Measurements from ENCODE around the gene JMJD1C.
A peak's percentile ranks its signal among the peaks of the same experiment; 100 is the strongest.
"Not testable (repeated sequence)": the region's sequence is repeated elsewhere in the genome, so short reads cannot be mapped to it uniquely, and the experiment has no call there.

The JMJD1C gene

DNA sequence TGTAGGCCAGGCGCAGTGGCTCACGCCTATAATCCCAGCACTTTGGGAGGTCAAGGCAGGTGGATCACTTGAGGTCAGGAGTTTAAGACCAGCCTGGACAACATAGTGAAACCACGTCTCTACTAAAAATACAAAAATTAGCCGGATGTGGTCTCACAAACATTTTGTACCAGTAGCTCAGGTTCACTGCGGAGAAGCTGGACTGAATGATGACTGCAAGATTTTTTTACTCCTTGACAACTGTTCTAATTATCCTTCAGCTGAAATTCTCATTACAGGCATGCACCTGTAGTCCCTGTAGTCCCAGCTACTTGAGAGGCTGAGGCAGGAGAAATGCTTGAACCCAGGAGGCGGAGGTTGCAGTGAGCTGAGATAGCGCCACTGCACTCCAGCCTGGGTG lies 126.1 kb downstream of the JMJD1C start:
- H3K4ac ChIP-seq (ENCODE audit: low read depth in 1 of 2, low read length in 2 of 2); H3K9me3 ChIP-seq (ENCODE audit: control insufficient read depth, low read length); H2BK120ac ChIP-seq (ENCODE audit: low read depth, low read length); DNase-seq; H3K27me3 ChIP-seq (ENCODE audit: control insufficient read depth in 1 of 2, insufficient read depth in 1 of 2, low read length in 2 of 2); H4K91ac ChIP-seq (ENCODE audit: low read length); H3K14ac ChIP-seq (ENCODE audit: low read length in 2 of 2); H2BK12ac ChIP-seq (ENCODE audit: low read length in 2 of 2); H3K36me3 ChIP-seq (ENCODE audit: control insufficient read depth in 1 of 2, insufficient read depth in 2 of 2, low read depth in 1 of 2, low read length in 2 of 2); H2AK5ac ChIP-seq (ENCODE audit: low read length, severe bottlenecking); H3K23ac ChIP-seq (ENCODE audit: low read length in 2 of 2); H3K4me1 ChIP-seq (ENCODE audit: control insufficient read depth, insufficient read depth, low read depth, low read length); H2BK15ac ChIP-seq (ENCODE audit: low read depth, poor library complexity, severe bottlenecking); H3K4me3 ChIP-seq (ENCODE audit: insufficient read depth in 1 of 2, low read depth in 1 of 2, low read length in 2 of 2); H3K4me2 ChIP-seq (ENCODE audit: low read length, poor library complexity, severe bottlenecking); H4K8ac ChIP-seq (ENCODE audit: low read length); H3K27ac ChIP-seq (ENCODE audit: low read length, poor library complexity, severe bottlenecking); H3K9ac ChIP-seq (ENCODE audit: low read length); H3K18ac ChIP-seq (ENCODE audit: low read depth in 1 of 2, low read length in 2 of 2); H2BK5ac ChIP-seq (ENCODE audit: low read depth, low read length, poor library complexity, severe bottlenecking); H2AFZ ChIP-seq (ENCODE audit: low read depth, low read length): not testable (repeated sequence)
- H3K79me1 ChIP-seq (replicated peaks; ENCODE audit: low read length, poor library complexity, severe bottlenecking): peaks cover 19% of the 10 kb centered on the region
- 96% methylated on average over 6 of the region's 7 CpGs for WGBS

DNA sequence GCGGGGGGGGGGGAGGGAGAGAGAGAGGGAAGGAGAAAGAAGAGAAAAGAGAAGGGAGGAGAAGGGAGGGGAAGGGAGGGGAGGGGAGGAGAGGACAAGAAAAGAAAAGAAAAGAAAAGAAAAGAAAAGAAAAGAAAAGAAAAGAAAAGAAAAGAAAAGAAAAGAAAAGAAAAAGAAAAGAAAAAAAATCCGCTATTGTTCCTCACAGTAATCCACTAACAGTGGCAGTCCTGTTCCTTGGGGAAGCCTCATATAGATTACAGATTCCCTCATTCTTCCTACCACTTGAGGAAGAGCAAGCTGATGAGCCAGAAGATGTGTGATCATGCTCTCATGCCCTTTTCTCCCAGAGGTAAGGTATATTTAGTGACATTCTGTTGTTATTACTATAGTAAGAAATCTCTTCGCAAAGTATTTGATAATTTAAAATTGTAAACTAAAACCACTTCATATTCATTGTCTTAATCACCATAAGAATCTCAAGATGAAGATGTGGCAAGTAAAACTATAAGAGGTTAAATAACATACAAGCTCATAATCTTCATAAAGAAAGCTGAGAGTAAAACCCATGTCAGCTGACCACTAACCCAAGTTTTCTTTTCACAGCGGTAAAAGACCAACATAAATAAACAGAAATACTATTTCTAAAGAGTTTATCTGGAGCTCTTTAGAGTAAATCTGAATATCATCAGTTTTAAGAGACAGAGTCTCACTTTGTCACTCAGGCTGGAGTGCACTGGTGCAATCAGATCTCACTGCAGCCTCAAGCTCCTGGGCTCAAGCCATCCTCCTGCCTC lies 128.1 kb downstream of the JMJD1C start:
- Histone ChIP-seq H3K4me1 (ENCODE audit: control insufficient read depth, insufficient read depth, low read depth, low read length) (no peaks in the 10 kb centered on the region), H3K9ac (ENCODE audit: low read length) (no peak overlapping the region), H3K27me3 (ENCODE audit: control insufficient read depth in 1 of 2, insufficient read depth in 1 of 2, low read length in 2 of 2) (no peaks in the 10 kb centered on the region), H4K91ac (ENCODE audit: low read length) (no peak overlapping the region), H2AFZ (ENCODE audit: low read depth, low read length) (no peak overlapping the region), H2AK5ac (ENCODE audit: low read length, severe bottlenecking) (no peak overlapping the region), H3K23ac (ENCODE audit: low read length in 2 of 2) (no peak overlapping the region), H2BK15ac (ENCODE audit: low read depth, poor library complexity, severe bottlenecking) (no peak overlapping the region), H4K8ac (ENCODE audit: low read length) (no peak overlapping the region), H3K9me3 (ENCODE audit: control insufficient read depth, low read length) (no peaks in the 10 kb centered on the region), H3K4ac (ENCODE audit: low read depth in 1 of 2, low read length in 2 of 2) (no peak overlapping the region), H3K4me2 (ENCODE audit: low read length, poor library complexity, severe bottlenecking) (no peak overlapping the region), H2BK5ac (ENCODE audit: low read depth, low read length, poor library complexity, severe bottlenecking) (no peak overlapping the region), H3K27ac (ENCODE audit: low read length, poor library complexity, severe bottlenecking) (no peak overlapping the region), H3K14ac (ENCODE audit: low read length in 2 of 2) (no peak overlapping the region), H2BK120ac (ENCODE audit: low read depth, low read length) (no peak overlapping the region), H3K36me3 (ENCODE audit: control insufficient read depth in 1 of 2, insufficient read depth in 2 of 2, low read depth in 1 of 2, low read length in 2 of 2) (peaks cover 0 to 3% of the 10 kb centered on the region in 2 experiments), H2BK12ac (ENCODE audit: low read length in 2 of 2) (no peak overlapping the region), H3K79me1 (replicated peaks; ENCODE audit: low read length, poor library complexity, severe bottlenecking) (peaks cover 21% of the 10 kb centered on the region), H3K18ac (ENCODE audit: low read depth in 1 of 2, low read length in 2 of 2) (no peak overlapping the region), H3K4me3 (ENCODE audit: insufficient read depth in 1 of 2, low read depth in 1 of 2, low read length in 2 of 2) (no peak overlapping the region)
- DNase-seq: peak; percentile 23
- WGBS: 100% methylated on average over 1 of the region's 4 CpGs

DNA sequence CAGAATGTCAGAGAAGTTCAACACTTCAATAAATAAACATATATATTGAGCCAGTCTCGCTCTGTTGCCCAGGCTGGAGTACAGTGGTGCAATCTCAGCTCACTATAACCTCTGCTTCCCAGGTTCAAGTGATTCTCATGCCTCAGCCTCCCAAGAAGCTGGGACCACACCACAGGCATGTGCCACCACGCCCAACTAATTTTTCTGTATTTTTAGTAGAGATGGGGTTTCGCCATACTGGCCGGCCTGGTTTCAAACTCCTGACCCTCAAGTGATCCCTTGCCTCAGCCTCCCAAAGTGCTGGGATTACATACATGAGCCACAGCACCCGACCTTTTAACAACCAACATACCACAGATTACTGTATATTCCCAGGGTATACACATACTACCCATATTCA lies 134.2 kb downstream of the JMJD1C start:
- DNase-seq: peak; percentile 41
- Histone ChIP-seq H4K91ac (ENCODE audit: low read length) (no peak overlapping the region), H3K14ac (ENCODE audit: low read length in 2 of 2) (no peak overlapping the region), H3K4me3 (ENCODE audit: insufficient read depth in 1 of 2, low read depth in 1 of 2, low read length in 2 of 2) (no peak overlapping the region), H4K8ac (ENCODE audit: low read length) (no peak overlapping the region), H3K36me3 (ENCODE audit: control insufficient read depth in 1 of 2, insufficient read depth in 2 of 2, low read depth in 1 of 2, low read length in 2 of 2) (no peaks in the 10 kb centered on the region), H2BK120ac (ENCODE audit: low read depth, low read length) (no peak overlapping the region), H3K27ac (ENCODE audit: low read length, poor library complexity, severe bottlenecking) (no peak overlapping the region), H2BK15ac (ENCODE audit: low read depth, poor library complexity, severe bottlenecking) (no peak overlapping the region), H3K4ac (ENCODE audit: low read depth in 1 of 2, low read length in 2 of 2) (no peak overlapping the region), H3K9me3 (ENCODE audit: control insufficient read depth, low read length) (no peaks in the 10 kb centered on the region), H3K79me1 (replicated peaks; ENCODE audit: low read length, poor library complexity, severe bottlenecking) (peaks cover 11% of the 10 kb centered on the region), H2BK12ac (ENCODE audit: low read length in 2 of 2) (no peak overlapping the region), H2BK5ac (ENCODE audit: low read depth, low read length, poor library complexity, severe bottlenecking) (no peak overlapping the region), H2AK5ac (ENCODE audit: low read length, severe bottlenecking) (no peak overlapping the region), H2AFZ (ENCODE audit: low read depth, low read length) (no peak overlapping the region), H3K27me3 (ENCODE audit: control insufficient read depth in 1 of 2, insufficient read depth in 1 of 2, low read length in 2 of 2) (no peaks in the 10 kb centered on the region), H3K18ac (ENCODE audit: low read depth in 1 of 2, low read length in 2 of 2) (no peak overlapping the region), H3K4me1 (ENCODE audit: control insufficient read depth, insufficient read depth, low read depth, low read length) (peaks cover 2% of the 10 kb centered on the region), H3K4me2 (ENCODE audit: low read length, poor library complexity, severe bottlenecking) (no peak overlapping the region), H3K23ac (ENCODE audit: low read length in 2 of 2) (no peak overlapping the region), H3K9ac (ENCODE audit: low read length) (no peak overlapping the region)
- WGBS: 84% methylated on average over 5 of the region's 5 CpGs

DNA sequence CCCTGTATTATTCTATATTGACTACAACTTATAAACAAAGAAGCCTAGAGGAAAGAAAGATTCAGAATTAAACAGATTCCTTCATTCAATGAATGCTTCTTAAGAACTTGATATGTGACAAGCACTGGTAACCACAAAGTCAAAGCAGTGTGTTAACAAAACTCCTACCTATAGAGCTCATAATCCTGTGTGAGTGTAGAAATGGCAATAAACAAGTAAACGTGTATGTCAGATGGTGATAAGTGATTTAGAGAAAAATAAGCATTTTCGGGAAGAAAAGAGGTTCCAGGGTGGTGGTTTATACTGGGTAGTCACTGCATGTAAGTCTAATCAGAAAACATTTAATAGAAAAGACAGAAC lies 141.3 kb downstream of the JMJD1C start:
- Histone ChIP-seq H3K4me2 (ENCODE audit: low read length, poor library complexity, severe bottlenecking) (no peak overlapping the region), H3K9ac (ENCODE audit: low read length) (no peak overlapping the region), H3K79me1 (replicated peaks; ENCODE audit: low read length, poor library complexity, severe bottlenecking) (peaks cover 23% of the 10 kb centered on the region), H2BK120ac (ENCODE audit: low read depth, low read length) (no peak overlapping the region), H3K9me3 (ENCODE audit: control insufficient read depth, low read length) (no peaks in the 10 kb centered on the region), H3K14ac (ENCODE audit: low read length in 2 of 2) (no peak overlapping the region), H3K27ac (ENCODE audit: low read length, poor library complexity, severe bottlenecking) (no peak overlapping the region), H3K23ac (ENCODE audit: low read length in 2 of 2) (no peak overlapping the region), H3K27me3 (ENCODE audit: control insufficient read depth in 1 of 2, insufficient read depth in 1 of 2, low read length in 2 of 2) (no peaks in the 10 kb centered on the region), H2AFZ (ENCODE audit: low read depth, low read length) (no peak overlapping the region), H2AK5ac (ENCODE audit: low read length, severe bottlenecking) (no peak overlapping the region), H2BK5ac (ENCODE audit: low read depth, low read length, poor library complexity, severe bottlenecking) (no peak overlapping the region), H4K91ac (ENCODE audit: low read length) (no peak overlapping the region), H4K8ac (ENCODE audit: low read length) (no peak overlapping the region), H3K18ac (ENCODE audit: low read depth in 1 of 2, low read length in 2 of 2) (no peak overlapping the region), H3K4ac (ENCODE audit: low read depth in 1 of 2, low read length in 2 of 2) (no peak overlapping the region), H3K36me3 (ENCODE audit: control insufficient read depth in 1 of 2, insufficient read depth in 2 of 2, low read depth in 1 of 2, low read length in 2 of 2) (peaks cover 0 to 6% of the 10 kb centered on the region in 2 experiments), H3K4me1 (ENCODE audit: control insufficient read depth, insufficient read depth, low read depth, low read length) (no peaks in the 10 kb centered on the region), H3K4me3 (ENCODE audit: insufficient read depth in 1 of 2, low read depth in 1 of 2, low read length in 2 of 2) (no peak overlapping the region), H2BK12ac (ENCODE audit: low read length in 2 of 2) (no peak overlapping the region), H2BK15ac (ENCODE audit: low read depth, poor library complexity, severe bottlenecking) (no peak overlapping the region)
- DNase-seq: no peak
- WGBS: 100% methylated on average over 2 of the region's 2 CpGs
